ENCODE results near the gene GBP2.
"Not testable (repeated sequence)": the region's sequence is repeated elsewhere in the genome, so short reads cannot be mapped to it uniquely, and the experiment has no call there.

The GBP2 gene

GRCh38 chr1:89081005-89081404 lies 44.9 kb downstream of the GBP2 start:
- Mint-ChIP-seq H3K36me3 (ENCODE audit: low read depth) (no peaks in the 10 kb centered on the region), H3K27me3 (ENCODE audit: low read depth) (peaks cover 3% of the 10 kb centered on the region), H3K4me1 (no peaks in the 10 kb centered on the region)

DNA sequence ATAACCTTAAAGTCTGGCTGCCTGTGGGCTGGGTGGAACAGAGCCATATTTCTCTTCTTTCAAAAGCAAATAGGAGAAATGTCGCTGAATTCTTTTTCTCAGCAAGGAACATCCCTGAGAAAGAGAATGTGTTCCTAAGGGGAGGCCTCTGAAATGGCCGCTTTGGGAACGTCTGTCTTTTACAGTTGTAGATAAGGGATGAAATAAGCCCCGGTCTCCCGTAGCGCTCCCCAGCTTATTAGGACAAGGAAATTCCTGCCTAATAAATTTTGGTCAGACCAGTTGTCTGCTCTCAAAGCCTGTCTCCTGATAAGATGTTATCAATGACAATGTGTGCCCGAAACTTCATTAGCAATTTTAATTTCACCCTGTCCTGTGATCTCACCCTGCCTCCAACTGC lies 45.8 kb downstream of the GBP2 start:
- not testable (repeated sequence) for H3K27ac Mint-ChIP-seq; H3K36me3 Mint-ChIP-seq (ENCODE audit: low read depth); H3K27me3 Mint-ChIP-seq (ENCODE audit: low read depth); H3K4me3 Mint-ChIP-seq; H3K4me1 Mint-ChIP-seq
- H3K9me3 Mint-ChIP-seq, result peaks cover 30% of the 10 kb centered on the region

More at GRCh38 chr1:89081005-89081404, 44.9 kb downstream of the GBP2 start:
- Mint-ChIP-seq H3K9me3 (peaks cover 26% of the 10 kb centered on the region), H3K27ac (no peak overlapping the region), H3K4me3 (no peak overlapping the region)
- TF ChIP-seq, protein P1, sequence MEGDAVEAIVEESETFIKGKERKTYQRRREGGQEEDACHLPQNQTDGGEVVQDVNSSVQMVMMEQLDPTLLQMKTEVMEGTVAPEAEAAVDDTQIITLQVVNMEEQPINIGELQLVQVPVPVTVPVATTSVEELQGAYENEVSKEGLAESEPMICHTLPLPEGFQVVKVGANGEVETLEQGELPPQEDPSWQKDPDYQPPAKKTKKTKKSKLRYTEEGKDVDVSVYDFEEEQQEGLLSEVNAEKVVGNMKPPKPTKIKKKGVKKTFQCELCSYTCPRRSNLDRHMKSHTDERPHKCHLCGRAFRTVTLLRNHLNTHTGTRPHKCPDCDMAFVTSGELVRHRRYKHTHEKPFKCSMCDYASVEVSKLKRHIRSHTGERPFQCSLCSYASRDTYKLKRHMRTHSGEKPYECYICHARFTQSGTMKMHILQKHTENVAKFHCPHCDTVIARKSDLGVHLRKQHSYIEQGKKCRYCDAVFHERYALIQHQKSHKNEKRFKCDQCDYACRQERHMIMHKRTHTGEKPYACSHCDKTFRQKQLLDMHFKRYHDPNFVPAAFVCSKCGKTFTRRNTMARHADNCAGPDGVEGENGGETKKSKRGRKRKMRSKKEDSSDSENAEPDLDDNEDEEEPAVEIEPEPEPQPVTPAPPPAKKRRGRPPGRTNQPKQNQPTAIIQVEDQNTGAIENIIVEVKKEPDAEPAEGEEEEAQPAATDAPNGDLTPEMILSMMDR (IDR thresholded peaks at IDR 0.05; ENCODE audit: unreplicated experiment in 3 of 3), result no peak

DNA sequence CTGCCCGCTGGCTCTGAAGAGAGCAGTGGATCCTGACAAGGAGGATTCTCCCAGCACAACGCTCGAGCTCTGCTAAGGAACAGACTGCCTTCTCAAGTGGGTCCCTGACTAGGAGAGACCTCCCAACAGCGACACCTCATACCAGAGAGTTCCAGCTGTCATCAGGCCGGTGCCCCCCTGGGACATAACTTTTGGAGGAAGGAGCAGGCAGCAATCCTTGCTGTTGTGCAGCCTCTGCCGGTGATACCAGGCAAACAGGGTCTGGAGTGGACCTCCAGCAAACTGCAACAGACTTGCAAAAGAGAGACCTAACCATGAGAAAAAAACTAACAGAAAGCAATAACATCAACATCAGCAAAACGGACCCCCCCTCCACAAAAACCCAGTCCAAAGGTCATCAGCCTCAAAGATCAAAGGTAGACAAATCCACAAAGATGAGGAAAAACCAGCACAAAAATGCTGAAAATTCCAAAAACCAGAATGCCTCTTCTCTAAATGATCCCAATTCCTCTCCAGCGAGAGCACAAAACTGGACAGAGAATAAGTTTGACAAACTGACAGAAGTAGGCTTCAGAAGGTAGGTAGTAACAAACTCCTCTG lies 53.3 kb downstream of the GBP2 start:
- peaks cover 35% of the 10 kb centered on the region for H3K9me3 Mint-ChIP-seq
- not testable (repeated sequence) for H3K4me1 Mint-ChIP-seq; H3K27me3 Mint-ChIP-seq (ENCODE audit: low read depth); H3K36me3 Mint-ChIP-seq (ENCODE audit: low read depth); H3K4me3 Mint-ChIP-seq; H3K27ac Mint-ChIP-seq

DNA sequence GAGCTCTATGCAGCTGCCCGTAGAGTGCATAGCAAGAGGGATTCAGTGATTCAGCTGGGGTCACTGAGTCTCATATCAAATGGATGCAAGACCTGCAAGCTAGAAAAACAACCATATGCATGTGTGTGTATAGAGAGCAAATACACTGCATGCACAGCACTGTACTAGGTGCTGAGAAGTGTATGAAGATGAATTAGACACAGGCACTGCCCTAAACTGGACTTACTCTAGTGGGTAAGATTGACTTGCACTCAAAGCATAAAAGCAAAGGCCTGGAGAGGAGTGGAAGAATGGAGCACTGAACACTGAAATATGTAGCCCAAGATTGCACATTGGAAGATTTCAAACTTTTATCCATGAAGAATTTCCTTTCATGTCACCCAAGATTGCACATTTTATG lies 55.4 kb downstream of the GBP2 start:
- Mint-ChIP-seq H3K9me3 (peaks cover 21% of the 10 kb centered on the region), H3K4me1 (no peaks in the 10 kb centered on the region), H3K36me3 (ENCODE audit: low read depth) (no peaks in the 10 kb centered on the region), H3K27me3 (ENCODE audit: low read depth) (no peaks in the 10 kb centered on the region), H3K27ac (no peak overlapping the region), H3K4me3 (no peak overlapping the region)
- TF ChIP-seq, protein P1 (IDR thresholded peaks at IDR 0.05; ENCODE audit: unreplicated experiment in 3 of 3), result no peak

- Mint-ChIP-seq H3K4me3 (no peak overlapping the region), H3K27ac (no peak overlapping the region), H3K36me3 (ENCODE audit: low read depth) (no peaks in the 10 kb centered on the region), H3K27me3 (ENCODE audit: low read depth) (no peaks in the 10 kb centered on the region), H3K4me1 (peaks cover 3% of the 10 kb centered on the region), H3K9me3 (peaks cover 19% of the 10 kb centered on the region)
- TF ChIP-seq, protein P1 (IDR thresholded peaks at IDR 0.05; ENCODE audit: unreplicated experiment in 3 of 3), result no peak
Observed at GRCh38 chr1:89069951-89070350, 56.0 kb downstream of the GBP2 start.

DNA sequence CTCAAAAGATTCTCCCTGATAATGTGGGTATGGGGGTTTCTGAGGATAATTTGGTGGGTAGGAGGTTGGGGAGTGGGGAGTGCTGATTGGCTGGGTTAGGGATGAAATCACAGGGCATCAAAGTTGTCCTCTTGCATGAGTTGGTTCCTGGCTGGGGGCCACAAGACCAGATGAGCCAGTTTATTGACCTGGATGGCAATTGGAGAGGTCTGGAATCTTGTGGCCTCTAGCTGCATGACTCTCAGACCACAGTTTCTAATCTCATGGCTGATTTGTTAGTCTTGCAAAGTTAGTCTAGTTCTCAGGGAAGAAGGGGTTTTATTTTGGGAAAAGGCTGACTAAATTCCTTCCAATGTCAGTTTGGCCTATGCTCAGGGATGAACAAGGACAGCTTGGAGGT lies 57.6 kb downstream of the GBP2 start:
- no peak overlapping the region for H3K4me3 Mint-ChIP-seq

More for the DNA sequence above, 57.6 kb downstream of the GBP2 start:
- Mint-ChIP-seq H3K27me3 (ENCODE audit: low read depth) (no peaks in the 10 kb centered on the region), H3K9me3 (peaks cover 3% of the 10 kb centered on the region), H3K27ac (peak overlapping the region in 1 of 3 experiments; percentile 44), H3K4me1 (peaks cover 17% of the 10 kb centered on the region), H3K36me3 (ENCODE audit: low read depth) (no peaks in the 10 kb centered on the region)
- TF ChIP-seq, protein P1 (IDR thresholded peaks at IDR 0.05; ENCODE audit: unreplicated experiment in 3 of 3), result no peak
